ENCODE measurements around the gene KLHL22. TPM values are rescaled to one million over a fixed set of nuclear protein-coding genes. Genes with fewer than 3 reads are reported as not detected.

Gene KLHL22
- total and polyA plus RNA-seq, 4 donors, result 12.1 to 28.3 (median 18.8) TPM

- ATAC-seq (ENCODE audit: insufficient read depth, low FRiP score) (no peak), DNase-seq (no peak)
- peaks cover 0 to 16% (median 11%) of the 10 kb centered on the region in 4 donors for H3K36me3 ChIP-seq (ENCODE audit: control insufficient read depth in 4 of 4, insufficient read depth in 4 of 4, low read length in 4 of 4)
- H3K27ac ChIP-seq (ENCODE audit: low read depth in 1 of 2, low read length in 1 of 2), result no peak overlapping the region
- H3K9ac ChIP-seq (ENCODE audit: insufficient read depth in 1 of 2, low read length in 2 of 2), result no peak overlapping the region
- H3K27me3 ChIP-seq (ENCODE audit: control insufficient read depth in 3 of 3, insufficient read depth in 3 of 3, low read length in 2 of 3), result peaks cover 0 to 23% (median 0%) of the 10 kb centered on the region in 3 donors
- H3K9me3 ChIP-seq (ENCODE audit: control insufficient read depth in 4 of 4, insufficient read depth in 3 of 4, low read length in 3 of 4), result no peaks in the 10 kb centered on the region
- WGBS, 2 donors, result 95 to 97% methylated on average over 8 of the region's 8 CpGs
- peaks cover 0 to 52% (median 14%) of the 10 kb centered on the region in 5 donors for H3K4me1 ChIP-seq (ENCODE audit: control insufficient read depth in 5 of 5, insufficient read depth in 5 of 5, low read length in 5 of 5)
- no peak overlapping the region for H3K4me3 ChIP-seq
- no peak for TF ChIP-seq CTCF (IDR thresholded peaks at IDR 0.05; ENCODE audit: control extremely low read depth, extremely low read depth)
These were observed 68.3 kb downstream of the KLHL22 start for GRCh38 chr22:20427104-20427944.

GRCh38 chr22:20426259-20426615 lies 69.4 kb downstream of the KLHL22 start:
- H3K9me3 ChIP-seq (ENCODE audit: control insufficient read depth in 4 of 4, insufficient read depth in 3 of 4, low read length in 3 of 4), result no peaks in the 10 kb centered on the region
- H3K36me3 ChIP-seq (ENCODE audit: control insufficient read depth in 4 of 4, insufficient read depth in 4 of 4, low read length in 4 of 4), result peaks cover 0 to 13% (median 11%) of the 10 kb centered on the region in 4 donors
- peaks cover 0 to 51% (median 12%) of the 10 kb centered on the region in 5 donors for H3K4me1 ChIP-seq (ENCODE audit: control insufficient read depth in 5 of 5, insufficient read depth in 5 of 5, low read length in 5 of 5)
- H3K9ac ChIP-seq (ENCODE audit: insufficient read depth in 1 of 2, low read length in 2 of 2), result no peak overlapping the region
- WGBS, 2 donors, result 82 to 93% methylated on average over 10 to 12 of the region's 12 CpGs
- ATAC-seq (ENCODE audit: insufficient read depth, low FRiP score), result no peak
- H3K27ac ChIP-seq (ENCODE audit: low read depth in 1 of 2, low read length in 1 of 2), result no peak overlapping the region
- H3K4me3 ChIP-seq, result no peak overlapping the region
- no peak for TF ChIP-seq CTCF (IDR thresholded peaks at IDR 0.05; ENCODE audit: control extremely low read depth, extremely low read depth)
- no peak for DNase-seq
- peaks cover 0 to 20% (median 0%) of the 10 kb centered on the region in 3 donors for H3K27me3 ChIP-seq (ENCODE audit: control insufficient read depth in 3 of 3, insufficient read depth in 3 of 3, low read length in 2 of 3)

GRCh38 chr22:20425566-20426258 lies 69.9 kb downstream of the KLHL22 start:
- 37 to 49% methylated on average over 86 to 96 of the region's 96 CpGs for WGBS, 2 donors
- Histone ChIP-seq H3K36me3 (ENCODE audit: control insufficient read depth in 4 of 4, insufficient read depth in 4 of 4, low read length in 4 of 4) (peaks cover 0 to 13% (median 11%) of the 10 kb centered on the region in 4 donors), H3K27me3 (ENCODE audit: control insufficient read depth in 3 of 3, insufficient read depth in 3 of 3, low read length in 2 of 3) (peaks cover 0 to 20% (median 0%) of the 10 kb centered on the region in 3 donors), H3K27ac (ENCODE audit: low read depth in 1 of 2, low read length in 1 of 2) (no peak overlapping the region), H3K4me1 (ENCODE audit: control insufficient read depth in 5 of 5, insufficient read depth in 5 of 5, low read length in 5 of 5) (peaks cover 0 to 45% (median 9%) of the 10 kb centered on the region in 5 donors), H3K4me3 (no peak overlapping the region), H3K9ac (ENCODE audit: insufficient read depth in 1 of 2, low read length in 2 of 2) (no peak overlapping the region), H3K9me3 (ENCODE audit: control insufficient read depth in 4 of 4, insufficient read depth in 3 of 4, low read length in 3 of 4) (no peaks in the 10 kb centered on the region)
- TF ChIP-seq CTCF (IDR thresholded peaks at IDR 0.05; ENCODE audit: control extremely low read depth, extremely low read depth), result no peak
- DNase-seq (no peak), ATAC-seq (ENCODE audit: insufficient read depth, low FRiP score) (no peak)

All from lung (tissue), 12 donors.